ENCODE results near the gene CDC42BPG. TPM values are rescaled to one million over a fixed set of nuclear protein-coding genes. Genes with fewer than 3 reads are reported as not detected.

Gene CDC42BPG
- total and polyA plus RNA-seq, 10 of the 15 experiments (the other 5 are each of a cell fraction or from before 2014, with no cell fraction given): 0.02 to 1.3 (median 0.09) TPM; not detected in 1

GRCh38 chr11:64833198-64833502 is 11.3 kb downstream of the CDC42BPG start:
- ChIA-PET RAD21 (ENCODE audit: unreplicated experiment) (no interaction called here), SMC1A (ENCODE audit: uncharacterized antibody, unreplicated experiment) (no interaction called here)
- FAIRE-seq: no peak

GRCh38 chr11:64832467-64833197 is 11.8 kb downstream of the CDC42BPG start:
- no peak overlapping the region for H2AFZ ChIP-seq (ENCODE audit: control insufficient read depth, low read depth, low read length)
- no peak overlapping the region for H3K9ac ChIP-seq (ENCODE audit: control insufficient read depth, insufficient read depth, low read length)
- H3K4me2 ChIP-seq (ENCODE audit: control insufficient read depth, insufficient read depth): no peak overlapping the region
- 52% methylated on average over 19 of the region's 21 CpGs for WGBS (ENCODE audit: insufficient coverage, insufficient replicate concordance, low lambda C conversion rate, missing lambda C conversion rate)
- ATAC-seq (no peak), DNase-seq (ENCODE audit: low read depth, low spot score) (no peak), FAIRE-seq (no peak)
- no peaks in the 10 kb centered on the region for H3K9me3 ChIP-seq (replicated peaks; ENCODE audit: control insufficient read depth, insufficient read depth, low read length)
- H3K27ac ChIP-seq (ENCODE audit: control insufficient read depth, insufficient read depth): no peak overlapping the region
- in situ Hi-C loops (cut with MboI) (no loop called here), intact Hi-C loops (cut with micrococcal nuclease; ENCODE audit: unreplicated experiment) (no loop called here)
- RAD21 ChIA-PET (ENCODE audit: unreplicated experiment): no interaction called here
- H4K20me1 ChIP-seq (ENCODE audit: control insufficient read depth, insufficient read depth): no peaks in the 10 kb centered on the region
- SMC1A ChIA-PET (ENCODE audit: uncharacterized antibody, unreplicated experiment): no interaction called here
- POLR2A ChIA-PET: no interaction called here
- peaks cover 3% of the 10 kb centered on the region; the same call in 1 of the 2 replicates for H3K4me1 ChIP-seq (ENCODE audit: control insufficient read depth, insufficient read depth, low read length)
- H3K79me2 ChIP-seq (ENCODE audit: control insufficient read depth, insufficient read depth, low read length): no peaks in the 10 kb centered on the region
- BruUV-seq (replicated peaks): no TSS peak
- no peaks in the 10 kb centered on the region for H3K27me3 ChIP-seq (replicated peaks in 1 of 2; ENCODE audit: control insufficient read depth in 2 of 2, insufficient read depth in 2 of 2, low read length in 1 of 2)
- CTCF ChIA-PET: no interaction called here
- no peaks in the 10 kb centered on the region for H3K36me3 ChIP-seq (ENCODE audit: control insufficient read depth in 2 of 2, insufficient read depth in 2 of 2, low read length in 1 of 2)
- no peak overlapping the region for H3K4me3 ChIP-seq
- TF ChIP-seq BCL11A (IDR thresholded peaks at IDR 0.05; ENCODE audit: low read depth, low read length) (no peak), MYC (IDR thresholded peaks at IDR 0.05; ENCODE audit: insufficient read depth, insufficient read length, insufficient replicate concordance, low read length, severe bottlenecking) (no peak), E2F4 (IDR thresholded peaks at IDR 0.05; ENCODE audit: low read depth, low read length) (no peak), RCOR1 (conservative IDR thresholded peaks at IDR 0.05; ENCODE audit: low read depth, low read length) (no peak), SUZ12 (IDR thresholded peaks at IDR 0.05; ENCODE audit: unreplicated experiment) (no peak), IKZF2 (IDR thresholded peaks at IDR 0.05) (no peak), ZBTB40 (IDR thresholded peaks at IDR 0.05; ENCODE audit: borderline replicate concordance) (no peak)

More at GRCh38 chr11:64833198-64833502, 11.3 kb downstream of the CDC42BPG start:
- TF ChIP-seq RFX5 (IDR thresholded peaks at IDR 0.05; ENCODE audit: low read depth, low read length) (no peak), IKZF2 (IDR thresholded peaks at IDR 0.05) (no peak), MTA3 (IDR thresholded peaks at IDR 0.05; ENCODE audit: borderline replicate concordance, low read length) (no peak), ZNF622 (IDR thresholded peaks at IDR 0.05) (no peak), SUPT20H (IDR thresholded peaks at IDR 0.05; ENCODE audit: borderline replicate concordance, control insufficient read depth, low read depth, low read length) (no peak), USF2 (IDR thresholded peaks at IDR 0.05; ENCODE audit: borderline replicate concordance, low read depth, low read length) (no peak)
- Histone ChIP-seq H3K36me3 (ENCODE audit: control insufficient read depth in 2 of 2, insufficient read depth in 2 of 2, low read length in 1 of 2) (no peaks in the 10 kb centered on the region), H3K9me3 (replicated peaks; ENCODE audit: control insufficient read depth, insufficient read depth, low read length) (no peaks in the 10 kb centered on the region), H3K4me3 (no peak overlapping the region), H3K79me2 (ENCODE audit: control insufficient read depth, insufficient read depth, low read length) (no peaks in the 10 kb centered on the region), H3K4me1 (ENCODE audit: control insufficient read depth, insufficient read depth, low read length) (peaks cover 3% of the 10 kb centered on the region; the same call in 1 of the 2 replicates), H3K27ac (ENCODE audit: control insufficient read depth, insufficient read depth) (no peak overlapping the region), H2AFZ (ENCODE audit: control insufficient read depth, low read depth, low read length) (no peak overlapping the region), H3K9ac (ENCODE audit: control insufficient read depth, insufficient read depth, low read length) (no peak overlapping the region), H4K20me1 (ENCODE audit: control insufficient read depth, insufficient read depth) (no peaks in the 10 kb centered on the region), H3K27me3 (replicated peaks in 1 of 2; ENCODE audit: control insufficient read depth in 2 of 2, insufficient read depth in 2 of 2, low read length in 1 of 2) (no peaks in the 10 kb centered on the region), H3K4me2 (ENCODE audit: control insufficient read depth, insufficient read depth) (no peak overlapping the region)
- in situ Hi-C loops (cut with MboI): no loop called here
- intact Hi-C loops (cut with micrococcal nuclease; ENCODE audit: unreplicated experiment): no loop called here
- no peak for DNase-seq (ENCODE audit: low read depth, low spot score)
- BruUV-seq (replicated peaks): no TSS peak
- ChIA-PET POLR2A (no interaction called here), CTCF (no interaction called here)
- no peak for ATAC-seq
- WGBS (ENCODE audit: insufficient coverage, insufficient replicate concordance, low lambda C conversion rate, missing lambda C conversion rate): 70% methylated on average over 12 of the region's 12 CpGs
